HepG2 (cell line): ENCODE data around the gene WDR54. TPM values are rescaled to one million over a fixed set of nuclear protein-coding genes. Genes with fewer than 3 reads are reported as not detected.

ENCODE experiments used
- ARID5B ChIP-seq: IDR thresholded peaks from 2 replicates; pipeline ENCODE4 v1.4.0; 2020; ENCODE audit warnings: mild to moderate bottlenecking, missing genetic modification reagents
- E2F5 ChIP-seq: sonication (generic); formaldehyde crosslinking; conservative IDR thresholded peaks from 2 replicates; pipeline ENCODE4 v1.4.0; 2020; ENCODE audit warnings: missing genetic modification reagents
- HOXA5 ChIP-seq: sonication (generic); formaldehyde crosslinking; IDR thresholded peaks from 2 replicates; pipeline ENCODE4 v1.4.0; 2020; ENCODE audit warnings: missing genetic modification reagents
- IKZF4 ChIP-seq: sonication (generic); formaldehyde crosslinking; IDR thresholded peaks from 2 replicates; pipeline ENCODE4 v1.5.1; 2020; ENCODE audit warnings: borderline replicate concordance, mild to moderate bottlenecking, low read depth, missing genetic modification reagents; ENCODE audit errors: not compliant biosample characterization
- IKZF5 ChIP-seq: IDR thresholded peaks from 2 replicates; pipeline ENCODE4 v1.6.1; 2018; ENCODE audit warnings: missing genetic modification reagents, mild to moderate bottlenecking, missing compliant biosample characterization
- IRF9 ChIP-seq: sonication (generic); formaldehyde crosslinking; IDR thresholded peaks from 2 replicates; pipeline ENCODE4 v1.8.0; 2022; ENCODE audit warnings: missing genetic modification reagents, mild to moderate bottlenecking, borderline replicate concordance
- KDM4B ChIP-seq: sonication (generic); formaldehyde crosslinking; IDR thresholded peaks from 2 replicates; pipeline ENCODE4 v1.4.0; 2020; ENCODE audit warnings: missing genetic modification reagents
- MEIS1 ChIP-seq: sonication (generic); formaldehyde crosslinking; IDR thresholded peaks from 2 replicates; pipeline ENCODE4 v1.9.0; 2021; ENCODE audit warnings: mild to moderate bottlenecking, missing genetic modification reagents, moderate library complexity, borderline replicate concordance
- RAD21 ChIP-seq: fragments of 450-650 bp; formaldehyde crosslinking; IDR thresholded peaks from 2 replicates; pipeline ENCODE4 v1.5.0; 2020; ENCODE audit warnings: mild to moderate bottlenecking
- RNF2 ChIP-seq: fragments of 450-650 bp; conservative IDR thresholded peaks from 2 replicates; pipeline ENCODE4 v1.6.1; 2016; ENCODE audit warnings: low read depth
- SAFB2 ChIP-seq: sonication (generic); formaldehyde crosslinking; IDR thresholded peaks from 2 replicates; pipeline ENCODE4 v1.5.1; 2020; ENCODE audit warnings: missing genetic modification reagents, low read depth, mild to moderate bottlenecking, borderline replicate concordance
- SOX5 ChIP-seq: IDR thresholded peaks from 2 replicates; pipeline ENCODE4 v1.6.1; 2016; ENCODE audit warnings: borderline replicate concordance
- TAF15 ChIP-seq: fragments of 200-400 bp; formaldehyde crosslinking; IDR thresholded peaks from one replicate; pipeline ENCODE4 v1.6.1; 2018; ENCODE audit warnings: mild to moderate bottlenecking, low read depth, low read length; ENCODE audit not compliant: poor library complexity, severe bottlenecking
- THAP7 ChIP-seq: sonication (generic); formaldehyde crosslinking; IDR thresholded peaks from 2 replicates; pipeline ENCODE4 v1.8.1; 2023; ENCODE audit warnings: mild to moderate bottlenecking, missing genetic modification reagents
- ZGPAT ChIP-seq: IDR thresholded peaks from 2 replicates; pipeline ENCODE4 v1.6.1; 2016; ENCODE audit warnings: mild to moderate bottlenecking
- ZNF230 ChIP-seq: sonication (generic); formaldehyde crosslinking; IDR thresholded peaks from 2 replicates; pipeline ENCODE4 v1.4.0; 2020; ENCODE audit warnings: mild to moderate bottlenecking, missing genetic modification reagents
- polyA plus RNA-seq, 8 experiments: library from polyadenylated mRNA; depleted of rRNA in 3 of 8; stranded (reverse) in 7 of 8; unstranded in 1 of 8; fragments of >200 nt; fragmentation: Illumina TruSeq in 4 of 8; extraction: Trizol in 4 of 8; gene quantifications; 2 replicates each; pipeline versions ENCODE4 v1.2.1 to v1.2.3, GENCODE V29; 2011 to 2016; ENCODE audit warnings: low read depth in 4 of 8, missing spikeins in 1 of 8, mixed read lengths in 1 of 8; ENCODE audit not compliant: insufficient read depth in 1 of 8
- total RNA-seq, 5 experiments: library from RNA; depleted of rRNA; stranded (reverse); fragments of >200 nt; fragmentation: Illumina TruSeq; extraction: Trizol; gene quantifications; 2 replicates each; pipeline ENCODE4 v1.2.3, GENCODE V29; 2016; ENCODE audit warnings: low read depth in 1 of 5

The WDR54 gene
- total and polyA plus RNA-seq, 2 of the 13 experiments (the other 11 are each of a cell fraction or from before 2014, with no cell fraction given), result 2.0 to 17.3 TPM

GRCh38 chr2:74457549-74458131 lies 36.1 kb downstream of the WDR54 start (continued):
- TF ChIP-seq THAP7 (CRISPR knock-in tag), result peak; percentile 68; the same call in 1 of the 2 replicates
- 0 out of 2 replicates have a peak, but pooled peaks have one; percentile 1 for TF ChIP-seq KDM4B
- no peak for TF ChIP-seq RNF2
- no peak; the same call in 1 of the 2 replicates for TF ChIP-seq SOX5 (CRISPR knock-in tag)
- TF ChIP-seq RAD21, result no peak; the same call in none of the 2 replicates
- peak; percentile 74; the same call in 1 of the 2 replicates for TF ChIP-seq IRF9 (CRISPR knock-in tag)
- peak; percentile 95 for TF ChIP-seq SAFB2 (CRISPR knock-in tag)
- TF ChIP-seq ZGPAT (CRISPR knock-in tag), result peak; percentile 75; the same call in 1 of the 2 replicates
- peak; percentile 55 for TF ChIP-seq TAF15
- no peak for TF ChIP-seq E2F5 (CRISPR knock-in tag)
- peak; percentile 82; the same call in 1 of the 2 replicates for TF ChIP-seq MEIS1 (CRISPR knock-in tag)
- peak; percentile 92 for TF ChIP-seq ZNF230 (CRISPR knock-in tag)
- no peak for TF ChIP-seq IKZF4
- TF ChIP-seq ARID5B (CRISPR knock-in tag), result no peak
- TF ChIP-seq HOXA5 (CRISPR knock-in tag), result no peak
- no peak for TF ChIP-seq IKZF5
